GM19238 (cell line): ENCODE measurements around the gene SARS1.
"Not testable (repeated sequence)": the region's sequence is repeated elsewhere in the genome, so short reads cannot be mapped to it uniquely, and the experiment has no call there.

Experiments used
- DNase-seq: peaks from one replicate; pipeline ENCODE4 v3.0.0; 2011; ENCODE audit warnings: low spot score; ENCODE audit not compliant: insufficient read length

SARS1 gene

DNA sequence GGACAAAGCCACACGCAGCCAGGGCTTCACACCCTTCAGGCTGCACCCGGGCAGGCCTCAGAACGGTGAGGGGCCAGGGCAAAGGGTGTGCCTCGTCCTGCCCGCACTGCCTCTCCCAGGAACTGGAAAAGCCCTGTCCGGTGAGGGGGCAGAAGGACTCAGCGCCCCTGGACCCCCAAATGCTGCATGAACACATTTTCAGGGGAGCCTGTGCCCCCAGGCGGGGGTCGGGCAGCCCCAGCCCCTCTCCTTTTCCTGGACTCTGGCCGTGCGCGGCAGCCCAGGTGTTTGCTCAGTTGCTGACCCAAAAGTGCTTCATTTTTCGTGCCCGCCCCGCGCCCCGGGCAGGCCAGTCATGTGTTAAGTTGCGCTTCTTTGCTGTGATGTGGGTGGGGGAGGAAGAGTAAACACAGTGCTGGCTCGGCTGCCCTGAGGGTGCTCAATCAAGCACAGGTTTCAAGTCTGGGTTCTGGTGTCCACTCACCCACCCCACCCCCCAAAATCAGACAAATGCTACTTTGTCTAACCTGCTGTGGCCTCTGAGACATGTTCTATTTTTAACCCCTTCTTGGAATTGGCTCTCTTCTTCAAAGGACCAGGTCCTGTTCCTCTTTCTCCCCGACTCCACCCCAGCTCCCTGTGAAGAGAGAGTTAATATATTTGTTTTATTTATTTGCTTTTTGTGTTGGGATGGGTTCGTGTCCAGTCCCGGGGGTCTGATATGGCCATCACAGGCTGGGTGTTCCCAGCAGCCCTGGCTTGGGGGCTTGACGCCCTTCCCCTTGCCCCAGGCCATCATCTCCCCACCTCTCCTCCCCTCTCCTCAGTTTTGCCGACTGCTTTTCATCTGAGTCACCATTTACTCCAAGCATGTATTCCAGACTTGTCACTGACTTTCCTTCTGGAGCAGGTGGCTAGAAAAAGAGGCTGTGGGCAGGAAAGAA lies 61.1 kb downstream of the SARS1 start:
- no peak for DNase-seq

DNA sequence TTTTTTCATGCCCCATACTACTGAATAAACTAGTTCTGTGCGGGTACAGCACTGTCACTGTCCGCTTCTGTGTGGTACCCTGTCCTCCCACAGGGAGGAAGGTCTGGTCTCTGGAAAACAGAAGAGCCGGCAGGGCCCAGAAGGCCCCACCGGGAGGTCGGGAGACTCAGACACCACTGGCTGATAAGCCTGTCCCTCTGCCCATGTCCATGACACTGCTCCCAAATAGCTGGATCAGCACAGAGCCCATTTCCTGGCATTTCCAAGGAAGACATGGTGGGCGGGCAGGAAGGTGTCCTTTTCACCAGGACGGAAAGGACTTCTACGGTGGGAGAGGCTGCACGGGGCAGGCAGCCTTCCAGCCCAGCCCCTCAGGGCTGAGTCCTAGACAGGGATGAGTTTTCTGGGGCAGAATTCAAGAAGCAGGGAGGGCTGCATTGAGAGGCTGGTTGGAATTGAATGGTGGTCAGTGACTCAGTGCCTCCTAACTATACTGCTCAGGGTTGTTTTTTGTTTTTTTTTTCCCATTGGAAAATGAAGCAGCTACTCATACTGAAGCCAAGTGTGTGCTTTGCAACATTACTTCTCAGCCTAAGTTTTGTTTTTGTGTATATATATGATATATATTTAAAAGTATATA lies 62.1 kb downstream of the SARS1 start:
- no peak for DNase-seq

DNA sequence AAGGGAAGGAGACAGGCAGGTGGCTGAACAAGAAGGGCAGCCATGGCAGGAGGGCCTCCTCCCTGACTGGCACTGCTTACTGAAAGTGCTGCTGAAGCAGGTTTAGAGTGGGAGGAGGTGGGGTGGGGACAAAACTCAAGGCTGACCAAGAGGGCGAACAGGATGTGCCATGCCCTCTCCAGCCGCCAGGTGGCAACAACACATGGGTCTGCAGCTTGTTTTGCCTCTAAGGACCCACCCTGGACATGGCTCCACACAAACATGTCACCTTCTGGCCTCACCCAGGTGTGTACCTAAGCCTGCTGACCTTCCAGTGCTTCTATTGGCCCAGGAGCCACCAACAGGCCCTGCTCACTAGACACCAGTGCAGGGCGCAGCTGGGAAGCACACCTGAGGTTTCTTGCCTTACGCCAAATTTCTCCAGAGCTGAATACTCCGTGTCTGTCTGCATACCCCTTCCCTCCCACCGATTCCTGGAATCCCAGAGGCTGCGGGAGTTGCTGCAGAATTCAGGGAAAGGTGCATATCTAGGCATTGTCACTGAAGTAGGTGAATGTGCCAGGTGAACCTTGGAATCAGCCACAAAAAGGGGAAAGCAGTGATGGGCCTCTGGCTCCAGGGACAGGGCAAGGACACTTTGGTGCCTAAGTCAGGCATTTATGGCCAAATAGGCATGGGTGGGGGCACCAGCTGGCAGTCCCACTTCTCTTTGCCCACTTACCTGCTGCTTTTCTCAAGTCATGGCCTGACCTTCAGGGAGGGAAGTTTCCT lies 63.9 kb downstream of the SARS1 start:
- peak; percentile 83 for DNase-seq

DNA sequence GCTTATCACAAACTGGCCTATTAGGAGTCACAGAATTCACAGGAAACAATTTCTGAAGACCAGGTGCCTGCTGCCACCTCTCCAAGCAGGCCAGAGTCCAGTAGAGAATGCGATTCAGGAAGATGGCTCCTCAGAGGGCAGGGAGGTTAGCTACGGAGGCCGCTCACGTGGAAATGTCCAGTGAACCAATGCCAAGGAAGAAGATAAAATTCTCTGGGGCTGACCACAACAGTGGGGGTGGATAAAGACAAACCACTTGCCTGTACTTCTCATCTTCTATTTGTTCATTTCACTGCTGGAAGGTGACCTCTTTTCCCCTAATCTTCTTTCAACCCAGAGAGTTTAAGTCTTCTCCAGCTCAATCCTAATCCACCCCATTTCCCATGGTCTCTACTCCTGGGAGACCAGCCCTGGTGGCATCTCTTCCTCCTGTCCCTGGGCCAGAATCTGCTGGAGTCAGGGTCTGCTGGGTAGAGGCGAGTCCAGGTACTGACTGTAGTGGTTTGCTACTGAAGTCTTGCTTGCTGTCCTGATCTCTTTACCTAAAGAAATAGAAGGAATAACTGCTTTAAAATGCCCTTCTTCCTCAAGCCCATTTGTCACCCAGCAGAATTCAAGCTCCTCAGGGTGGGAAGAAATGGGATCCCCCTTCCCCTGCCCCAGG lies 66.0 kb downstream of the SARS1 start:
- no peak for DNase-seq

DNA sequence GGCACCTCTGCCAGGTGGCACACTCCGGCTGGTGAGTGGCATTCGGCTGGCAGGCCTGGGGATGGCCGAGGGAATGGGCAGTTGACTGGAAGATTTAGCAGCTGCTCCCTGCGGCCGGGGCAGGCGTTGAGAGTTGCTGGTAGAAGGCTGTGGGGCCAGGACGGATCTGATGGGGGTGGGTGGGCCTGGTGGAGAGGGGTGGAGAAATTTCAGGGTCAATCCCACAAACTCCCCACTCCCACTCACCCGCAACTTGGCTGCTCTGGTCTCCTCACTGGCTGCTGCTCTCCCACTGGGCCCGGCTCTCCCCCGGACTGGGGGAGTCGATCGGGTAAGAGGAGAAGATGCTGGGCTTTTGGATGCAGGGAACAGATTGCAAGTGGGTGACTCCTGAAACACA lies 67.1 kb downstream of the SARS1 start:
- no peak for DNase-seq

DNA sequence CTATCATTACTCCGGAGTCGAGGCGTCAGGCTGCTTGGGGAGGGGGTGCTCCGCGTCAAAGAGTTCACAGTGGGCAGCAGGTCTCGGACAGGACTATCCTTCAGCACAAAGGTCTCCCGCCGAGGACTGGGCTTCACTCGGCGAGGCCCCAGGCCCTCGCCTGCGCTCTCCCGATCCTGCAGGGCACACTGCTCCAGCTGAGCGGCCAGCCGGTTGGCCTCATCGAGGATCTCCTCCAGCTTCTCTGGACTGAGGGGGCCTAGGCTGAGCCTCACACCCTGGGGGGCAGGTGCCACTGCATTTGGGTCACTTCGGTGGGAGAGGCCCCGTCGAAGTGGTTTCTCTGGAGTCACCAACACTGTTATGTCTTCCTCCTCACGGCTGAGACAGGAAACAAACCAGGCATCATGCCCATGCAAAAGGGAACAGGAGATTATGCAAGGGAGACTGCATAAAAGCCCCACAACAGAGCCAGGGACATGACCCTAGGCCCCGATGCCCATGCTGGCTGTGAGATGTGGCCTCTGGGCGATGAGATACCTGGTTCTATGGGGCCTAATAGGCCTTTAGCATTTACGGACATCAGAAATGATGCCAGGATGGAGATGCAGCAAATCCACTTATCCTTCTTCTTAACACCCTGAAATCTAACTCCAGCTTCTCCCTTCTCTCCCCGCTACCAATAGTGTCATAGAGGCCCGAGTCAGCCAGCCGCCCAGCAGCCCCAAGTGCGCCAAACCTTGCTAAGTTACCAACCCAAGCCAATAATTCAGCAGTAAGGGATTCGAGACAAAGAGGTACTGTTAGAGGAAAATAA lies 68.2 kb downstream of the SARS1 start:
- DNase-seq, result no peak

DNA sequence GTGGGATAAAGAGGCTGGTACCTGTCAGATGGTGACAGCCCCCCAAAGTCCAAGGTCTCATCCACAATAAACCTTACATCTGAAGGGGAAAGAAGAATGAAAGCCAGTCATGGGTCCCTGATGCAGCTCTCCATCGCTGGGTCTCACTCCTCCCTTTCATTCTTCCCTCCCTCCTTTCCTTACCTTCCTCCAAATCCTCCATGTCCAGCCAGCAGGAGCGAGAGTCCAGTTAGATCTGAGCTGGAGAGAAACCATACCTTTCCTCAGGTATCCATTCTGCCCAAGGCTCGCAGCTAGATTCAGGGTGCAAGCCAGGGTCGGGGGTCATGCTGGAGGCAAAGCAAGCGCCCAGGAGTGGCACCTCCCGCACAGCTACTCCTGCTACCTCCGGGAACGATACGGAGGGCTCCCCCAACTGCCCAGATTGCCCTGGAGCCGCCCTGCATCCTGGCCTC lies 68.8 kb downstream of the SARS1 start:
- no peak for DNase-seq

DNA sequence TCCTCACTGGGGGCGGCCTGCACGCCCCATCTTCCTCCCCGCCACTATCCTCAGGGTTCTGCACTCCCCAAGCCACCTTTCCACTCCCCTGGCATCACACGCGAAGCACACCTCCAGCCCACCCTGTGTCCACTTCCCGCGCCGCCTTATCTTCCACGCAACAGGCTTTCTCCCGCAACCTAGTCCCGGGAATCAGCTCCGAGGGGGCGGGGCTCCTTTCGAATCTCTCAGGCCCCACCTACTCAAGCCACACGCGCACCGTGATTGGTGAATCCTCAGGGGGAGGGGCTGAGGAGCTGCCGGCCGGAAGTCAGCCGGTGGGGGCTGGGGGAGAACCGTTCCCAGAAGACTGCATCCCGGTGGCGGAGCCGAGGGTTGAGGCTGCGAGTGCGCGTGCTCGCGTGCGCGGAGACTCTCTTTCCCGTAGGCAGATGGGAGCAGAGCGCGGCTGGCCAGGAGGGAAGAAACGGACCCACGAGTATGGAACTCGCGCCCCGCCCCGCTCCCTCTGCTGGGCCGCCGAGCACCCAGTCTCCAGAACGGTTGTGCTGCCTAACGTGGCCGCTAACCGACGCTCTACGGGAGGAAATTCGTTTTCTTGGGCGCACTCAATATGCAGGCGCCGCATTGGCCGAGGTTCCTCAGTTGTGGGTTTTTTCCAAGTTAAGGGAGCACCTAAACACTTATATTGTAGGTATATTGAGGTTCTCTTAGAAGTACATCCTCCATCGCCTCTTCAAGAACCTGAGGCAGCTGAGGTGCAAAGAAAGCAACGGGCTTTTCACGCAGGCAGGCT lies 69.4 kb downstream of the SARS1 start, which contains the start of gene PSRC1:
PSRC1 (minus strand) TSS at position 194 of the 796 bp plus-strand sequence.
- peak; percentile 98 for DNase-seq

DNA sequence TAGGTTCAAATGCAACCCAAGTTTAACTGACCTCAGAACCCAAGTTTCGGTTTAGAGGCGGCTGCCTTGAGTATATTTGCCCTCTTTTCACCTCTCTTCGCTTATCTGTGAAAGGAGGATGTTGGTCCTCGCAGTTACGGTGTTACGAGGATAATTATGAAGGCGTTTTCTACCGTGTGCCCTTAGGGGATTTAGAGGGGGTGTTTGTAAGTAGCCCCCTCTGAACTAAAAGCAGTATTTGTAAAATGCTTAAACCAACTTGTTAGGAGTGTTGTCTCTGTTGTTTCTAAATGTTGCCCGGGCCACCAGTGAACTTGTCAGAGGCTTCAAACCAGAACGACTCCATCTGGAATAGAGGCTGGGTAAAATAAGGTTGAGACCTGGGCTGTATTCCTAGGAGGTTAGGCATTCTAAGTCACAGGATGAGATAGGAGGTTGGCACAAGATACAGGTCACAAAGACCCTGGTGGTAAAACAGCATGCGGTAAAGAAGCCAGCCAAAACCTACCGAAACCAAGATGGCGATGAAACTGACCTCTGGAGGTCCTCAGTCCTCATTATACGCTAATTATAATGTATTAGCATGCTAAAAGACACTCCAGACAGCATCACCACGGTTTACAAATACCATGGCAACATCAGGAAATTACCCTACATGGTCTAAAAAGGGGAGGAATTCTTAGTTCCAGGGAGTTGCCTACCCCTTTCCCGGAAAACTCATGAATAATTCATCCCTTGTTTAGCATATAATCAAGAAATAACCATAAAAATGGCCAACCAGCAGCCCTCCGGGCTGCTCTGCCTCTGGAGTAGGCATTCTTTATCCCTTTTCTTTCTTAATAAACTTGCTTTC lies 70.3 kb downstream of the SARS1 start:
- no peak for DNase-seq

DNA sequence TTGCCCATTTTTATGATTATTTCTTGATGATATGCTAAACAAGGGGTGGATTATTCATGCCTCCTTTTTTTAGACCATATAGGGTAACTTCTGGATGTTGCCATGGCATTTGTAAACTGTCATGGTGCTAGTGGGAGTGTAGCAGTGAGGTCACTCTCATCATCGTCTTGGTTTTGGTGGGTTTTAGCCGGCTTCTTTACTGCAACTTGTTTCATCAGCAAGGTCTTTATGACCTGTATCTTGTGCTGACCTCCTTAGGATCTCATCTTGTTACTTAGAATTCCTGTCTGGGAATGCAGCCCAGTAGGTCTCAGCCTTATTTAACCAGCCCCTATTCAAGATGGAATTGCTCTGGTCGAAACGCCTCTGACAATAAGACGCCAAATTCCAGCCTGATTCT lies 73.0 kb downstream of the SARS1 start:
- not testable (repeated sequence) for DNase-seq
